ENCODE data around the gene F2RL2. TPM values are rescaled to one million over a fixed set of nuclear protein-coding genes. Genes with fewer than 3 reads are reported as not detected.

The F2RL2 gene
- total and polyA plus RNA-seq, 7 donors, result not detected

DNA sequence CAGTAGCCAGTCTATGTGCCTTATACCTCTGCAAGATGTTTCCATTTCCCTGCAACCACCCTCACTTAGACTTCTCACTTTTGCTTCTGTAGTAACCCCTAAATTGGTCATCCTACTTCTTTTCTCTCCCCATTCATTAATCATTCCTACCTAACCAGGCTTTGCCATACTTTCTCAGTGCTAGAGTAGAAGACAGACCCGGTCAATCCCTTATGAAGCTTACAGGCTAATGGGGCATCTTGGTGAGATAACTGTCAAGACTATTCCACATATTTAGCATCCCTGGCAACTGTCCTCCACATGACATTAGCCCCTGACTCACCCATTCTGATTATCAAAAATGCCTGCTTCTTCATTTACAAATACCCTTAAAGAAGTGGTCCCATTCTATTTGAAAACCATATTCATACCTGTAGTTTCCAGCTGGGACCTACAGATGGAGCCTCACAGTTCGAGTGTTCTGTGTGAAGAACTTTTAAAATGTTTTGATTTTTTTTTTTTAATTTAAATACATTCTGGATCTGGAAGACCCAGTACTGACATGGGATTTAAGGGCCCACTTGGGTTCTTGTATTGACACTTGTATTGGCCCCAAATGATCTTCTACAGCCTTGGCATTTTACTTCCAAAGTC, 21.0 kb downstream of the F2RL2 start:
- Histone ChIP-seq H3K27me3 (ENCODE audit: insufficient read depth in 3 of 3, low read length in 2 of 3) (peaks cover 0 to 3% (median 0%) of the 10 kb centered on the region in 3 donors), H3K4me3 (no peak overlapping the region), H3K27ac (no peak overlapping the region), H3K4me1 (no peaks in the 10 kb centered on the region), H3K36me3 (ENCODE audit: insufficient read depth in 1 of 2, low read depth in 1 of 2) (no peaks in the 10 kb centered on the region), H3K9me3 (no peaks in the 10 kb centered on the region)
- WGBS, 3 donors, result 67 to 74% (median 68%) methylated on average over 2 of the region's 2 CpGs
- intact Hi-C loops (cut with DNase I), result loop anchor here in 1 of 2 donors (5.0 kb wide), 1 partner anchor 170 kb away; no protein-coding TSS in a partner anchor
- ATAC-seq, result no peak
- no peak for DNase-seq
- TF ChIP-seq, protein P1, sequence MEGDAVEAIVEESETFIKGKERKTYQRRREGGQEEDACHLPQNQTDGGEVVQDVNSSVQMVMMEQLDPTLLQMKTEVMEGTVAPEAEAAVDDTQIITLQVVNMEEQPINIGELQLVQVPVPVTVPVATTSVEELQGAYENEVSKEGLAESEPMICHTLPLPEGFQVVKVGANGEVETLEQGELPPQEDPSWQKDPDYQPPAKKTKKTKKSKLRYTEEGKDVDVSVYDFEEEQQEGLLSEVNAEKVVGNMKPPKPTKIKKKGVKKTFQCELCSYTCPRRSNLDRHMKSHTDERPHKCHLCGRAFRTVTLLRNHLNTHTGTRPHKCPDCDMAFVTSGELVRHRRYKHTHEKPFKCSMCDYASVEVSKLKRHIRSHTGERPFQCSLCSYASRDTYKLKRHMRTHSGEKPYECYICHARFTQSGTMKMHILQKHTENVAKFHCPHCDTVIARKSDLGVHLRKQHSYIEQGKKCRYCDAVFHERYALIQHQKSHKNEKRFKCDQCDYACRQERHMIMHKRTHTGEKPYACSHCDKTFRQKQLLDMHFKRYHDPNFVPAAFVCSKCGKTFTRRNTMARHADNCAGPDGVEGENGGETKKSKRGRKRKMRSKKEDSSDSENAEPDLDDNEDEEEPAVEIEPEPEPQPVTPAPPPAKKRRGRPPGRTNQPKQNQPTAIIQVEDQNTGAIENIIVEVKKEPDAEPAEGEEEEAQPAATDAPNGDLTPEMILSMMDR (IDR thresholded peaks at IDR 0.05), result no peak

DNA sequence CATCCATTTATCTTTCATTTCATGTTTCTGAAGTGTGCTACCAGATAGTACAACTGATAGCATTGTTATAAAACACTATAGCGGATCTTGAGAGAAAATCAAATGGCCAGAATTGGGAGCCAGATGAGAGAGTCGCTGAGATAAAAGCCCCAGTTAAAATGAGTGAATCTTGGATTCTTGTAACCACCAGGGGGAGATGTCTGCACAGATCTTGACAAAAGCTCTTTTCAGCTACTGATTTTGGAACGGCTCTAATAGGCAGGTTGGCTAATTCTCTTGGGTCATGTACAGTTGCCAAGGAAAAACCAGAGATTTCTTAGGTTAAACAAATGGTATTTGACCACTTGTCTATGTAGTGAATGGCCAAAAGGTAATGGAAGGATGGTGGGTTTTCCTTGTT, 21.7 kb downstream of the F2RL2 start:
- Histone ChIP-seq H3K36me3 (ENCODE audit: insufficient read depth in 1 of 2, low read depth in 1 of 2) (no peaks in the 10 kb centered on the region), H3K4me3 (no peak overlapping the region), H3K27ac (no peak overlapping the region), H3K9me3 (no peaks in the 10 kb centered on the region), H3K27me3 (ENCODE audit: insufficient read depth in 3 of 3, low read length in 2 of 3) (peaks cover 0 to 3% (median 0%) of the 10 kb centered on the region in 3 donors), H3K4me1 (no peaks in the 10 kb centered on the region)
- DNase-seq (no peak), ATAC-seq (no peak)
- TF ChIP-seq, protein P1 (IDR thresholded peaks at IDR 0.05), result peak; percentile 53
- intact Hi-C loops (cut with DNase I), result loop anchor here in 1 of 2 donors (5.0 kb wide), 1 partner anchor 171 kb away; no protein-coding TSS in a partner anchor
- WGBS, 3 donors, result 21 to 27% (median 25%) methylated on average over 3 of the region's 3 CpGs

DNA sequence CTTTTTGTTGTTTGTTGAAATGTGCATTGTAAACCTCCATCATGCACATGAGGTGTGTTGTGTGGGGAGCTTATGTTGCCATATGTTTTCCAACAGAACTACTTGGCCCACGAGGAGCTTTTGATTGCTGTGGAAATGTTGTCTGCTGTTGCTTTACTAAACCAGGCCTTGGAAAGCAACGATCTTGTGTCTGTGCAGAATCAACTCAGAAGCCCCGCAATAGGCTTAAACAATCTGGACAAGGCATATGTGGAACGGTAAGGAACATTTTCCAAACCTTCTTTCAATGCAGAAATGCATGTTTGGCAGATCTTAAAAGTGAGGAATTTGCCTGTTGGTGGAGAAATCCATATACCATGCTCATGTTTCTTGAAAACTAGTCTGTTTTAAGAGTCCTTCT, 22.5 kb downstream of the F2RL2 start:
- no peaks in the 10 kb centered on the region for H3K9me3 ChIP-seq
- WGBS, 3 donors, result 67 to 75% (median 70%) methylated on average over 4 of the region's 4 CpGs
- ATAC-seq (no peak), DNase-seq (no peak)
- intact Hi-C loops (cut with DNase I), result loop anchor here in 1 of 2 donors (5.0 kb wide), 1 partner anchor 172 kb away; no protein-coding TSS in a partner anchor
- H3K27ac ChIP-seq, result no peak overlapping the region
- TF ChIP-seq, protein P1 (IDR thresholded peaks at IDR 0.05), result no peak
- H3K4me1 ChIP-seq, result no peaks in the 10 kb centered on the region
- no peak overlapping the region for H3K4me3 ChIP-seq
- H3K36me3 ChIP-seq (ENCODE audit: insufficient read depth in 1 of 2, low read depth in 1 of 2), result no peaks in the 10 kb centered on the region
- H3K27me3 ChIP-seq (ENCODE audit: insufficient read depth in 3 of 3, low read length in 2 of 3), result peaks cover 0 to 3% (median 0%) of the 10 kb centered on the region in 3 donors

DNA sequence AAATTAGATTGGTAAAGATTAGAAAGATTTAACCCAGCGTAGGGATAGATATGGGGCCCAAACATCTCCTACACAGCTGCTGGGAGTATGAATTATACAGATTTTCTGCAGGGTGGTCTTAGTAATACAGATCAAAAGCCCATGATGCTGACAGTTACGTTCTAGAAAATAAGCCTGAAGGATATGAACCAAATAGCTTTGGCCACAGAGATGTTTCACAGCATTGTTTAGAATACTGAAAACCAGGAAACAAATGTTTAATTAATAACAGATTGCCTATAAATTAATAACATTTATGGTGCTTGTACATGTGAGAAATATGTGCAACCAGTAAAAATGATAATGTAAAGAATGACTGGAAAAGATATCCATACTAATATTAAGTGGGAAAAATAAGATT, 24.7 kb downstream of the F2RL2 start:
- H3K36me3 ChIP-seq (ENCODE audit: insufficient read depth in 1 of 2, low read depth in 1 of 2), result no peaks in the 10 kb centered on the region
- ATAC-seq, result no peak
- TF ChIP-seq, protein P1 (IDR thresholded peaks at IDR 0.05), result no peak
- H3K27ac ChIP-seq, result no peak overlapping the region
- no peak for DNase-seq
- H3K27me3 ChIP-seq (ENCODE audit: insufficient read depth in 3 of 3, low read length in 2 of 3), result peaks cover 0 to 3% (median 0%) of the 10 kb centered on the region in 3 donors
- 68 to 88% (median 74%) methylated on average over 2 of the region's 2 CpGs for WGBS, 3 donors
- H3K9me3 ChIP-seq, result no peaks in the 10 kb centered on the region
- no peak overlapping the region for H3K4me3 ChIP-seq
- H3K4me1 ChIP-seq, result no peaks in the 10 kb centered on the region
- intact Hi-C loops (cut with DNase I), result no loop called here

All from psoas muscle (tissue), 8 donors.